Upper lobe of left lung (tissue), 4 donors: ENCODE measurements around the gene TCEA2.

Experiments used
- CTCF ChIP-seq, 6 experiments: fragments of 450-650 bp in 4 of 6; fragments of 200-600 bp in 2 of 6; sonication (generic) in 2 of 6; IDR thresholded peaks; one replicate each; pipeline ENCODE4 v1.5.1; 2016 to 2019; ENCODE audit warnings: antibody characterized with exemption in 6 of 6
- POLR2A ChIP-seq, 4 donors: fragments of 450-650 bp; IDR thresholded peaks; one replicate each; pipeline ENCODE4 v1.5.1; 2016 to 2017; ENCODE audit warnings: antibody characterized with exemption in 4 of 4, mild to moderate bottlenecking in 2 of 4
- POLR2AphosphoS5 ChIP-seq, 2 donors: sonication (generic); formaldehyde crosslinking; IDR thresholded peaks; one replicate each; pipeline ENCODE4 v1.5.1; 2017; ENCODE audit warnings: antibody characterized with exemption in 2 of 2

GRCh38 chr20:64096535-64096934 lies 33.5 kb downstream of the TCEA2 start:
- TF ChIP-seq CTCF (IDR thresholded peaks at IDR 0.05): no peak
- no peak for TF ChIP-seq POLR2AphosphoS5 (IDR thresholded peaks at IDR 0.05)
- no peak for TF ChIP-seq POLR2A (IDR thresholded peaks at IDR 0.05)
